K562 (cell line): ENCODE measurements around the gene TSPAN11. TPM values are rescaled to one million over a fixed set of nuclear protein-coding genes. Genes with fewer than 3 reads are reported as not detected.

ENCODE experiments used
- ATAC-seq: fragments of 200-7000 bp; cut with Tn5 transposase; 3 replicates; pipeline ENCODE4 v1.9.1; 2020; ENCODE audit warnings: moderate library complexity
- BruUV-seq: library from RNA; stranded (reverse); fragments of 400-500 nt; replicated peaks from 2 replicates; lab custom pipeline; 2021; lab: Mats Ljungman, UMichigan
- CTCF ChIA-PET: fragments of 300-600 bp; formaldehyde crosslinking; extraction: SDS; loops from one replicate; lab custom pipeline; 2021; ENCODE audit warnings: low intra/inter-chr PET ratio; lab: Yijun Ruan, JAX
- POLR2A ChIA-PET: fragments of 300-600, 350-650 bp; sonication (Branson Sonifier 250); formaldehyde crosslinking; extraction: SDS; loops from one replicate; lab custom pipeline; 2021; ENCODE audit warnings: antibody characterized with exemption, inconsistent platforms; lab: Yijun Ruan, JAX
- DNase-seq, 4 experiments: peaks; one replicate each; pipeline versions ENCODE4 v3.0.0 to v3.0.0-alpha.2; 2011 to 2018; ENCODE audit warnings: low spot score in 3 of 4, mixed read lengths in 3 of 4; ENCODE audit errors: extremely low read depth in 1 of 4
- FAIRE-seq: peaks from 2 replicates; lab custom pipeline; 2011; peaks lifted over from hg19 to GRCh38; lab: Jason Lieb, UNC
- H2AFZ ChIP-seq: 2 replicates; pipeline ENCODE4 v1.6.0; 2011; ENCODE audit warnings: low read depth, low read length, control low read depth, inconsistent platforms
- H3K27ac ChIP-seq: fragments of 200-600 bp; 3 replicates; pipeline ENCODE4 v1.8.0; 2011; ENCODE audit warnings: low read depth, mild to moderate bottlenecking, control low read depth, inconsistent platforms, low read length, moderate library complexity, mixed read lengths; ENCODE audit errors: extremely low read depth
- H3K27me3 ChIP-seq, 2 experiments: fragments of 300-600 bp in 1 of 2; 2 replicates in 1 of 2; 3 replicates in 1 of 2; pipeline versions ENCODE4 v1.6.0 to v1.8.0; 2011; ENCODE audit warnings: inconsistent platforms in 2 of 2, low read length in 2 of 2, mild to moderate bottlenecking in 1 of 2, mixed read lengths in 1 of 2, moderate library complexity in 1 of 2; ENCODE audit not compliant: control insufficient read depth in 2 of 2, insufficient read depth in 2 of 2
- H3K36me3 ChIP-seq: fragments of 300-600 bp; 3 replicates; pipeline ENCODE4 v1.8.0; 2011; ENCODE audit warnings: mild to moderate bottlenecking, low read length, inconsistent platforms; ENCODE audit not compliant: control insufficient read depth, insufficient read depth
- H3K4me1 ChIP-seq, 2 experiments: fragments of 200-600 bp in 1 of 2; replicated peaks in 1 of 2; 2 replicates in 1 of 2; 3 replicates in 1 of 2; pipeline versions ENCODE4 v1.5.1 to v1.8.0; 2011; ENCODE audit warnings: inconsistent platforms in 2 of 2, low read length in 2 of 2, mild to moderate bottlenecking in 1 of 2, mixed read lengths in 1 of 2, moderate library complexity in 1 of 2; ENCODE audit not compliant: control insufficient read depth in 2 of 2, insufficient read depth in 2 of 2
- H3K4me2 ChIP-seq: 2 replicates; pipeline ENCODE4 v1.6.1; 2011; ENCODE audit warnings: low read length, control low read depth, inconsistent platforms, mixed read lengths; ENCODE audit not compliant: insufficient read depth
- H3K4me3 ChIP-seq: fragments of 200-600 bp; sonication (generic), shearing (Covaris generic); 2 replicates; pipeline ENCODE4 v1.5.1; 2016; ENCODE audit warnings: control low read depth, inconsistent platforms
- H3K79me2 ChIP-seq: fragments of 200-600 bp; 3 replicates; pipeline ENCODE4 v1.8.0; 2011; ENCODE audit warnings: low read length, inconsistent platforms; ENCODE audit not compliant: control insufficient read depth, insufficient read depth
- H3K9ac ChIP-seq, 2 experiments: 2 replicates each; pipeline versions ENCODE4 v1.6.0 to v1.6.1; 2011; ENCODE audit warnings: low read depth in 2 of 2, low read length in 2 of 2, control low read depth in 1 of 2, inconsistent platforms in 1 of 2, mild to moderate bottlenecking in 1 of 2, mixed read lengths in 1 of 2; ENCODE audit not compliant: insufficient read depth in 1 of 2
- H3K9me1 ChIP-seq: one replicate; pipeline ENCODE4 v1.6.0; 2011; ENCODE audit warnings: inconsistent platforms, mild to moderate bottlenecking, low read length, moderate library complexity; ENCODE audit not compliant: control insufficient read depth, insufficient read depth
- H3K9me3 ChIP-seq: replicated peaks from 2 replicates; pipeline ENCODE4 v1.5.1; 2011; ENCODE audit warnings: low read depth, low read length, inconsistent platforms; ENCODE audit not compliant: control insufficient read depth, insufficient read depth
- H4K20me1 ChIP-seq: replicated peaks from 2 replicates; pipeline ENCODE4 v1.6.1; 2011; ENCODE audit warnings: low read length, inconsistent platforms, mixed read lengths; ENCODE audit not compliant: control insufficient read depth, insufficient read depth
- CREB3 ChIP-seq: fragments of 450-650 bp; conservative IDR thresholded peaks from 2 replicates; pipeline ENCODE4 v1.6.1; 2016; ENCODE audit warnings: missing genetic modification characterization, low read depth, mild to moderate bottlenecking, missing compliant biosample characterization, moderate library complexity
- RAD51 ChIP-seq: fragments of 450-650 bp; IDR thresholded peaks from 2 replicates; pipeline ENCODE4 v1.7.1; 2016; ENCODE audit warnings: low read depth, mild to moderate bottlenecking, borderline replicate concordance
- SAP30 ChIP-seq: fragments of 200-600 bp; sonication (generic); IDR thresholded peaks from 2 replicates; pipeline ENCODE4 v1.6.1; 2012; ENCODE audit warnings: borderline replicate concordance, low read depth, mild to moderate bottlenecking, moderate library complexity, low read length, control low read depth, inconsistent platforms; ENCODE audit not compliant: insufficient read depth, poor library complexity, severe bottlenecking
- THAP12 ChIP-seq: fragments of 250-450 bp; sonication (Bioruptor Pico); IDR thresholded peaks from 2 replicates; pipeline ENCODE4 v1.9.0; 2021; ENCODE audit warnings: mild to moderate bottlenecking, inconsistent platforms
- WGBS: fragments of 100-300 bp; shearing (Covaris generic); methylation state at CpG from one replicate; pipeline ENCODE4 v1.1.6; 2016; ENCODE audit warnings: low coverage, mixed read lengths; ENCODE audit not compliant: insufficient coverage; ENCODE audit errors: missing lambda C conversion rate; 5-methylcytosine and 5-hydroxymethylcytosine counted together
- in situ Hi-C: fragments of 300-500 bp; cut with MboI; formaldehyde crosslinking; loops from 4 replicates; pipeline ENCODE4 v1.15.0; 2018; ENCODE audit warnings: inconsistent platforms, mixed read lengths
- intact Hi-C: fragments of 100-400 bp; cut with micrococcal nuclease; formaldehyde crosslinking; loops from 2 replicates; pipeline ENCODE4 v1.14.2; 2022
- polyA plus RNA-seq, 8 experiments: library from polyadenylated mRNA; depleted of rRNA in 4 of 8; stranded (reverse) in 5 of 8; unstranded in 3 of 8; fragments of >200 nt; fragmentation: Nextera tagmentation in 2 of 8; fragmentation: Illumina TruSeq in 1 of 8; extraction: Ambion mirVana in 2 of 8; extraction: Trizol in 1 of 8; gene quantifications; 2 replicates each; pipeline versions ENCODE4 v1.2.1 to v1.2.3, GENCODE V29; 2011 to 2014; ENCODE audit warnings: inconsistent platforms in 1 of 8, missing spikeins in 1 of 8
- total RNA-seq, 7 experiments: library from RNA; depleted of rRNA in 6 of 7; stranded (reverse); fragments of >200 nt in 6 of 7; fragmentation: Illumina TruSeq in 2 of 7; extraction: Trizol in 2 of 7; gene quantifications; 2 replicates each; pipeline versions ENCODE4 v1.2.1 to v1.2.3, GENCODE V29; 2011 to 2021; ENCODE audit warnings: low replicate concordance in 1 of 7

Gene TSPAN11
- total and polyA plus RNA-seq, 9 of the 15 experiments (the other 6 are each of a cell fraction or from before 2014, with no cell fraction given), result not detected

GRCh38 chr12:30999011-30999410 is 72.5 kb downstream of the TSPAN11 start:
- Histone ChIP-seq H3K9me3 (no peaks in the 10 kb centered on the region), H3K27ac (no peak overlapping the region), H3K9ac (no peak overlapping the region), H2AFZ (no peak overlapping the region), H4K20me1 (peaks cover 3% of the 10 kb centered on the region; the same call in 1 of the 2 replicates), H3K27me3 (peaks cover 7 to 64% of the 10 kb centered on the region in 2 experiments; a peak in 3 of 5 replicates), H3K9me1 (no peaks in the 10 kb centered on the region), H3K4me1 (no peaks in the 10 kb centered on the region), H3K4me3 (no peak overlapping the region), H3K4me2 (no peak overlapping the region), H3K79me2 (no peaks in the 10 kb centered on the region), H3K36me3 (no peaks in the 10 kb centered on the region)
- no TSS peak for BruUV-seq
- FAIRE-seq, result no peak
- ChIA-PET CTCF (no interaction called here), POLR2A (no interaction called here)
- TF ChIP-seq CREB3 (tag) (no peak), SAP30 (no peak), THAP12 (CRISPR knock-in tag) (no peak), RAD51 (no peak)
- in situ Hi-C loops, result no loop called here
- intact Hi-C loops, result no loop called here
- 1% methylated on average over 6 of the region's 6 CpGs for WGBS
- ATAC-seq, result no peak
- DNase-seq, result no peak
